ENCODE results near the gene PEX13.

DNA sequence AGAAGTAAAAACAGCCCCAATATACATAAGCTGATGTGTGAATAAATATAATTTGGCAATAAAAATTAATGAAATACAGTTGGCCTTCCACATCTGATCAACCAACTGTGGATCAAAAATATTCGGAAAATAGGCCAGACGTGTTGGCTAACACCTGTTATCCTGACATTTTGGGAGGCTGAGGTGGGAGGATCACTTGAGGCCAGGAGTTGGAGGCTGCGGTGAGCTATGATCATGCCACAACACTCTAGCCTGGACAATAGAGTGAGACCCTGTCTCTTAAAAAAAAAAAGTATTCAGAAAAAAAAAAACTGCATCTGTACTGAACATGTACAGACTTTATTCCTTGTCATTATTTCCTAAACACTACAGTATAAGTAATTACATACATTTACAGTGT, 12.0 kb downstream of the PEX13 start:
- TF ChIP-seq, protein P1, sequence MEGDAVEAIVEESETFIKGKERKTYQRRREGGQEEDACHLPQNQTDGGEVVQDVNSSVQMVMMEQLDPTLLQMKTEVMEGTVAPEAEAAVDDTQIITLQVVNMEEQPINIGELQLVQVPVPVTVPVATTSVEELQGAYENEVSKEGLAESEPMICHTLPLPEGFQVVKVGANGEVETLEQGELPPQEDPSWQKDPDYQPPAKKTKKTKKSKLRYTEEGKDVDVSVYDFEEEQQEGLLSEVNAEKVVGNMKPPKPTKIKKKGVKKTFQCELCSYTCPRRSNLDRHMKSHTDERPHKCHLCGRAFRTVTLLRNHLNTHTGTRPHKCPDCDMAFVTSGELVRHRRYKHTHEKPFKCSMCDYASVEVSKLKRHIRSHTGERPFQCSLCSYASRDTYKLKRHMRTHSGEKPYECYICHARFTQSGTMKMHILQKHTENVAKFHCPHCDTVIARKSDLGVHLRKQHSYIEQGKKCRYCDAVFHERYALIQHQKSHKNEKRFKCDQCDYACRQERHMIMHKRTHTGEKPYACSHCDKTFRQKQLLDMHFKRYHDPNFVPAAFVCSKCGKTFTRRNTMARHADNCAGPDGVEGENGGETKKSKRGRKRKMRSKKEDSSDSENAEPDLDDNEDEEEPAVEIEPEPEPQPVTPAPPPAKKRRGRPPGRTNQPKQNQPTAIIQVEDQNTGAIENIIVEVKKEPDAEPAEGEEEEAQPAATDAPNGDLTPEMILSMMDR (IDR thresholded peaks at IDR 0.05 in 2 of 3, conservative IDR thresholded peaks at IDR 0.05 in 1 of 3; ENCODE audit: control insufficient read depth in 2 of 3, extremely low read depth in 1 of 3, insufficient read depth in 1 of 3, low read depth in 3 of 3, low read length in 3 of 3), result no peak
- TF ChIP-seq POLR2A (IDR thresholded peaks at IDR 0.05; ENCODE audit: low read depth, low read length) (no peak), CBFB (IDR thresholded peaks at IDR 0.05; ENCODE audit: low read depth) (no peak), FOXM1 (IDR thresholded peaks at IDR 0.05; ENCODE audit: low read depth, low read length) (no peak), GABPA (IDR thresholded peaks at IDR 0.05; ENCODE audit: low read depth) (no peak), TAF1 (IDR thresholded peaks at IDR 0.05; ENCODE audit: borderline replicate concordance, low read depth, low read length) (no peak), EZH2 (IDR thresholded peaks at IDR 0.05; ENCODE audit: borderline replicate concordance, control insufficient read depth, low read depth, low read length) (no peak), RFX5 (IDR thresholded peaks at IDR 0.05; ENCODE audit: low read depth, low read length) (no peak), ZBTB33 (IDR thresholded peaks at IDR 0.05) (no peak)

Measured in GM12878 (cell line).